ENCODE measurements around the gene ADGRE2. TPM values are rescaled to one million over a fixed set of nuclear protein-coding genes. Genes with fewer than 3 reads are reported as not detected.
"Not testable (repeated sequence)": the region's sequence is repeated elsewhere in the genome, so short reads cannot be mapped to it uniquely, and the experiment has no call there.

ADGRE2 gene
- total RNA-seq, 1 donor from 2014 or later: not detected

- TF ChIP-seq CTCF (IDR thresholded peaks at IDR 0.05): no peak
- peaks cover 14% of the 10 kb centered on the region for H3K9me3 Mint-ChIP-seq (ENCODE audit: unreplicated experiment)
- H3K4me1 Mint-ChIP-seq (ENCODE audit: unreplicated experiment): no peaks in the 10 kb centered on the region
- H3K27ac Mint-ChIP-seq (ENCODE audit: unreplicated experiment): no peak overlapping the region
- H3K4me3 Mint-ChIP-seq (ENCODE audit: unreplicated experiment): no peak overlapping the region
- no peaks in the 10 kb centered on the region for H3K36me3 Mint-ChIP-seq (ENCODE audit: unreplicated experiment)
- DNase-seq (ENCODE audit: extremely low spot score, unreplicated experiment): no peak
- H3K27me3 Mint-ChIP-seq (ENCODE audit: unreplicated experiment): peaks cover 7% of the 10 kb centered on the region
Measured at GRCh38 chr19:14795078-14795721, 16.8 kb upstream of the ADGRE2 start.

GRCh38 chr19:14792250-14792649 is 13.9 kb upstream of the ADGRE2 start:
- not testable (repeated sequence) for H3K4me3 Mint-ChIP-seq (ENCODE audit: unreplicated experiment); H3K27ac Mint-ChIP-seq (ENCODE audit: unreplicated experiment); H3K4me1 Mint-ChIP-seq (ENCODE audit: unreplicated experiment); DNase-seq (ENCODE audit: extremely low spot score, unreplicated experiment); H3K36me3 Mint-ChIP-seq (ENCODE audit: unreplicated experiment)
- H3K9me3 Mint-ChIP-seq (ENCODE audit: unreplicated experiment): peaks cover 11% of the 10 kb centered on the region
- peaks cover 12% of the 10 kb centered on the region for H3K27me3 Mint-ChIP-seq (ENCODE audit: unreplicated experiment)

- H3K36me3 Mint-ChIP-seq (ENCODE audit: unreplicated experiment): no peaks in the 10 kb centered on the region
- H3K4me3 Mint-ChIP-seq (ENCODE audit: unreplicated experiment): no peak overlapping the region
- peak; percentile 57 for DNase-seq (ENCODE audit: extremely low spot score, unreplicated experiment)
- peaks cover 3% of the 10 kb centered on the region for H3K4me1 Mint-ChIP-seq (ENCODE audit: unreplicated experiment)
- TF ChIP-seq CTCF (IDR thresholded peaks at IDR 0.05): peak; percentile 50
- no peak overlapping the region for H3K27ac Mint-ChIP-seq (ENCODE audit: unreplicated experiment)
- no peaks in the 10 kb centered on the region for H3K9me3 Mint-ChIP-seq (ENCODE audit: unreplicated experiment)
- H3K27me3 Mint-ChIP-seq (ENCODE audit: unreplicated experiment): peaks cover 10% of the 10 kb centered on the region
Measured at GRCh38 chr19:14786421-14786851, 8.1 kb upstream of the ADGRE2 start.

GRCh38 chr19:14785102-14785793 is 6.9 kb upstream of the ADGRE2 start:
- peak; percentile 60 for DNase-seq (ENCODE audit: extremely low spot score, unreplicated experiment)
- not testable (repeated sequence) for H3K4me1 Mint-ChIP-seq (ENCODE audit: unreplicated experiment); H3K4me3 Mint-ChIP-seq (ENCODE audit: unreplicated experiment); H3K27ac Mint-ChIP-seq (ENCODE audit: unreplicated experiment); H3K27me3 Mint-ChIP-seq (ENCODE audit: unreplicated experiment); H3K36me3 Mint-ChIP-seq (ENCODE audit: unreplicated experiment); H3K9me3 Mint-ChIP-seq (ENCODE audit: unreplicated experiment)

- H3K4me1 Mint-ChIP-seq (ENCODE audit: unreplicated experiment); H3K36me3 Mint-ChIP-seq (ENCODE audit: unreplicated experiment); H3K27ac Mint-ChIP-seq (ENCODE audit: unreplicated experiment); H3K4me3 Mint-ChIP-seq (ENCODE audit: unreplicated experiment); H3K27me3 Mint-ChIP-seq (ENCODE audit: unreplicated experiment); H3K9me3 Mint-ChIP-seq (ENCODE audit: unreplicated experiment): not testable (repeated sequence)
- DNase-seq (ENCODE audit: extremely low spot score, unreplicated experiment): peak; percentile 68
Measured at GRCh38 chr19:14784730-14785101, 6.4 kb upstream of the ADGRE2 start.

GRCh38 chr19:14783410-14783998 is 5.1 kb upstream of the ADGRE2 start:
- not testable (repeated sequence) for H3K4me3 Mint-ChIP-seq (ENCODE audit: unreplicated experiment); H3K27me3 Mint-ChIP-seq (ENCODE audit: unreplicated experiment)

More at GRCh38 chr19:14783410-14783998, 5.1 kb upstream of the ADGRE2 start:
- not testable (repeated sequence) for H3K36me3 Mint-ChIP-seq (ENCODE audit: unreplicated experiment); H3K9me3 Mint-ChIP-seq (ENCODE audit: unreplicated experiment); DNase-seq (ENCODE audit: extremely low spot score, unreplicated experiment); H3K27ac Mint-ChIP-seq (ENCODE audit: unreplicated experiment); H3K4me1 Mint-ChIP-seq (ENCODE audit: unreplicated experiment)

All from osteocyte (in vitro differentiated cells).